Colonic mucosa (tissue), 4 donors: ENCODE results near the gene PTPDC1. TPM values are rescaled to one million over a fixed set of nuclear protein-coding genes. Genes with fewer than 3 reads are reported as not detected.

Source experiments
- DNase-seq: peaks from one replicate; pipeline ENCODE4 v3.0.0-alpha.2; 2020
- H3K27ac ChIP-seq: fragments of 200-600 bp; one replicate; pipeline ENCODE4 v1.8.0; 2021
- H3K27me3 ChIP-seq: fragments of 200-600 bp; one replicate; pipeline ENCODE4 v1.8.0; 2021
- H3K36me3 ChIP-seq: fragments of 200-600 bp; one replicate; pipeline ENCODE4 v1.8.0; 2021
- H3K4me1 ChIP-seq: fragments of 200-600 bp; one replicate; pipeline ENCODE4 v1.8.0; 2021; ENCODE audit warnings: mild to moderate bottlenecking
- H3K4me3 ChIP-seq: fragments of 200-600 bp; one replicate; pipeline ENCODE4 v1.8.0; 2021
- H3K9ac ChIP-seq, 2 donors: one replicate each; pipeline ENCODE4 v1.7.0; 2013; ENCODE audit warnings: control low read depth in 2 of 2, low read depth in 2 of 2, low read length in 2 of 2
- H3K9me3 ChIP-seq: fragments of 200-600 bp; one replicate; pipeline ENCODE4 v1.8.0; 2021
- CTCF ChIP-seq: fragments of 200-600 bp; IDR thresholded peaks from one replicate; pipeline ENCODE4 v1.8.0; 2022; ENCODE audit warnings: antibody characterized with exemption, mild to moderate bottlenecking
- intact Hi-C: fragments of 100-400 bp; cut with DNase I; formaldehyde crosslinking; loops from one replicate; pipeline ENCODE4 v1.14.1; 2022
- total RNA-seq, 2 donors: library from RNA; stranded (reverse); fragmentation: NEBNext Ultra II Directional in 1 of 2; extraction: Animal tissue kit (Norgen Biotek cat#: 25700) in 1 of 2; gene quantifications; one replicate each; pipeline ENCODE4 v1.2.1, GENCODE V29; 2021
- donor health status: healthy.
- donor health status: DM: no; HTN: no; CAD: no.
- donor health status: DM: no; HTN: no; CAD: no.

Gene PTPDC1
- total RNA-seq, 2 donors from 2014 or later: 5.4 TPM

- no peak for DNase-seq
- Histone ChIP-seq H3K9ac (no peak overlapping the region), H3K4me3 (no peak overlapping the region), H3K36me3 (no peaks in the 10 kb centered on the region), H3K9me3 (no peaks in the 10 kb centered on the region), H3K27me3 (no peaks in the 10 kb centered on the region), H3K4me1 (no peaks in the 10 kb centered on the region), H3K27ac (no peak overlapping the region)
- intact Hi-C loops: no loop called here
- no peak for TF ChIP-seq CTCF
Observed at GRCh38 chr9:94120854-94121376, 36.7 kb downstream of the PTPDC1 start.

DNA sequence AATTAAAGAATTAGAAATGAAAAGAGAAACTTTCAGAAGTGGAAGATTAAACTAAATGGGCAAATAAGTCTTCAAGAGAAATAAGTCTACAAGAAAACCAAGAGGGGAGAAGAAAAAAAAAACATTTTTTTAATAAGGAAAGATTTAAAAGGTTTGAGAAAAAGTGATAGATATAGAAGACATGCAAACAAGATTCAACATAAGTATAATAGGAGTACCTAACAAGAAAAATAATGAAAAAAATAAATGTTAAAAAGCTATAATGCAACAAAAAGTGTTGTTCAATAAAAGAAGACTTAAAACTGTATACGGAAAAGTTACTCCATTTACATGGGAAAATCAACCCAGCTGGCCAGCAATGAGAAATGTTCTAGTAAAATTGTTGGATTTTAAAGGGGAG is 42.6 kb downstream of the PTPDC1 start:
- no peak for TF ChIP-seq CTCF
- H3K36me3 ChIP-seq: no peaks in the 10 kb centered on the region
- H3K4me3 ChIP-seq: no peak overlapping the region
- H3K9ac ChIP-seq: no peak overlapping the region
- H3K27me3 ChIP-seq: no peaks in the 10 kb centered on the region
- H3K9me3 ChIP-seq: no peaks in the 10 kb centered on the region
- no peak for DNase-seq
- no peaks in the 10 kb centered on the region for H3K4me1 ChIP-seq
- intact Hi-C loops: no loop called here
- H3K27ac ChIP-seq: no peak overlapping the region

GRCh38 chr9:94127806-94128205 is 43.5 kb downstream of the PTPDC1 start:
- intact Hi-C loops: no loop called here
- Histone ChIP-seq H3K4me1 (no peaks in the 10 kb centered on the region), H3K36me3 (no peaks in the 10 kb centered on the region), H3K9ac (no peak overlapping the region), H3K4me3 (no peak overlapping the region), H3K9me3 (no peaks in the 10 kb centered on the region), H3K27me3 (no peaks in the 10 kb centered on the region), H3K27ac (no peak overlapping the region)
- TF ChIP-seq CTCF: no peak
- DNase-seq: no peak

- no peak for TF ChIP-seq CTCF
- Histone ChIP-seq H3K27me3 (no peaks in the 10 kb centered on the region), H3K36me3 (no peaks in the 10 kb centered on the region), H3K9me3 (no peaks in the 10 kb centered on the region), H3K9ac (no peak overlapping the region), H3K4me1 (no peaks in the 10 kb centered on the region), H3K27ac (no peak overlapping the region), H3K4me3 (no peak overlapping the region)
- no peak for DNase-seq
- intact Hi-C loops: no loop called here
Observed at GRCh38 chr9:94128580-94128979, 44.3 kb downstream of the PTPDC1 start.

DNA sequence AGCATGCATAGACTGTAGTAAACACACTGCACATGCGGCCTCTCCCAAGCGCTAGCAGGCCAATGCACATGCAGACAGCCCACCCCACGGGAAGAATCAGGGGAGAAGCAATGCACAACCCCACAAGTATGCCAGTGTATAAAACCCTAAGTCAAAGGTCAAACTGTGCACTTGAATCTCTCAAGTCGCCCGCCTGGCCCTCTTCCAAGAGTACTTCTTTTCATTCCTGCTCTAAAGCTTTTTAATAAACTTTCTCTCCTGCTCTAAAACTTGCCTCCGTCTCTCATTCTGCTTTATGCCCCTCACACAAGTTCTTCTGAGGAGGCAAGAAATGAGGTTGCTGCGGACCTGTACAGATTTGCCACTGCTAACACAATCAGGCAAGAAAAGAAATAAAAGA is 50.4 kb downstream of the PTPDC1 start:
- no peaks in the 10 kb centered on the region for H3K27me3 ChIP-seq
- H3K4me3 ChIP-seq: no peak overlapping the region
- H3K27ac ChIP-seq: no peak overlapping the region
- H3K9me3 ChIP-seq: no peaks in the 10 kb centered on the region
- H3K4me1 ChIP-seq: no peaks in the 10 kb centered on the region
- no peak overlapping the region for H3K9ac ChIP-seq
- no peak for DNase-seq
- intact Hi-C loops: no loop called here
- no peaks in the 10 kb centered on the region for H3K36me3 ChIP-seq
- TF ChIP-seq CTCF: no peak
